Measurements from ENCODE around the gene VTI1A.

Gene VTI1A

DNA sequence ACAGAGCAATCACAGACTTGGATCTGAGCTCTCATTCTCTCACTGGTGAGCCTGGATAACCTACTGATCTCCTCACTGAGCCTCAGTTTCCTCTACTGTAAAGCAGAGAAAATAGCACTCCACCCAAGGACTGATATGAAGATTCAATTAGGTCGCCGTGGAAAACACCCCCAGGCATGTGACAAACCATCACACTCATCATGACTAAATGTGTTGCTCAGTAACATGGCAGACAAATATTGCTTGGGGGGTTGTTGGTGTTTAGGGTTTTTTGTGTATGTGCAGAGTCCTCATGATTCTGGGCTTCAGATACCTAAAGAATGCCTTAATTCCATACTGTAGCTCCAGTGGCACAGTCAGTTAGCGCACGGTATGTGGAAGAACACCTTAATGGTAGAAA, 380.9 kb downstream of the VTI1A start:
- H3K4me1 ChIP-seq (ENCODE audit: insufficient read depth, low read length) = peaks cover 3% of the 10 kb centered on the region
- H3K36me3 ChIP-seq (ENCODE audit: insufficient read depth, low read length) = no peaks in the 10 kb centered on the region
- no peak overlapping the region for H2AFZ ChIP-seq (ENCODE audit: low read depth, low read length)
- H3K9me3 ChIP-seq (ENCODE audit: low read length) = no peaks in the 10 kb centered on the region
- no peak overlapping the region for H3K4me3 ChIP-seq (ENCODE audit: low read length)
- no peaks in the 10 kb centered on the region for H3K27me3 ChIP-seq (ENCODE audit: insufficient read depth, low read length)

DNA sequence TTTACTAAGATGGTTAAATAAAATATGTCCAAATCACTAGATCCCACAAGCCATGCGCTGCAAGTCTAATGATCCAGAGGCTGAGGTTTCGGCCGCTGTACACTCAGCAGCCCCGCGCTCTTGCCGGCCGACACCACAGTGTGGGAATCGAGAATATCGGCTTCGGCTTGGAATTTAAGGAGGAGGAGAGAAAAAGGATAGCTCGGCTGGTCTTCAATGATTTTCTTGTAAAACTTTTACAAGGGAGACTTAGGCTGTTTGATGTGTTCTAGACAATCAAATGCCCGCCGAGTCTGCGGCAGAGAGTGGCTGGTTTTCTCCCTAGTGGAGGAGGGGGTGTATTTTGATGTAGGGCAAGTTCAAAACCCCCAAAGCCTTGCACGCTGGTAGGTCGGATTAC, 384.8 kb downstream of the VTI1A start:
- no peak overlapping the region for H3K4me3 ChIP-seq (ENCODE audit: low read length)
- no peaks in the 10 kb centered on the region for H3K9me3 ChIP-seq (ENCODE audit: low read length)
- no peaks in the 10 kb centered on the region for H3K27me3 ChIP-seq (ENCODE audit: insufficient read depth, low read length)
- no peaks in the 10 kb centered on the region for H3K36me3 ChIP-seq (ENCODE audit: insufficient read depth, low read length)
- no peak overlapping the region for H2AFZ ChIP-seq (ENCODE audit: low read depth, low read length)
- peaks cover 23% of the 10 kb centered on the region for H3K4me1 ChIP-seq (ENCODE audit: insufficient read depth, low read length)

DNA sequence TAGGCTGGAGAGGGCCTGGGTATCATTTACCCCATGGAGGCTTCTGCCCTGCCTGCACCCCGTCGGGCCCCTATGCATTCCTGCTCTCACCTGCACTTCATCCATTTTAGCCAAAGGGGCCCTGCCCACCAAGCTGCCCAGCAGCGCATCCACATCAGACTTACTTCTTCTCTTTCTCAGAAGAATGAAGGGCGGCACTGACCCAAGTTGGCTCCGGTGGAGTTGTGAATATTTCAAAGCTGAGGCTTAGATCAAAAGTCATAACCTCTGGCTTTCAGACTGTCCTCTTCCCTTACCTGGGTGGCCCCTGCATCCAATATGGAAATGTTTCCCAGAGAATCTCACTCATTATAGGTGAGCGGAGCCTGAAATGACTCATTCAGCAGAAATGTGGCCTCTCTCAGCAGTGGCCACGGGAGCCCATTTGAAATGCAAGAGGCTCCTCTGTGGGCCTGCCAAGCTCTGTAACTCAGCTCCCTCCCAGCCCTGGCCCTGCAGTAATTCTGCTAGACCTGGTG, 385.4 kb downstream of the VTI1A start:
- Histone ChIP-seq H3K4me3 (ENCODE audit: low read length) (no peak overlapping the region), H3K36me3 (ENCODE audit: insufficient read depth, low read length) (no peaks in the 10 kb centered on the region), H2AFZ (ENCODE audit: low read depth, low read length) (no peak overlapping the region), H3K4me1 (ENCODE audit: insufficient read depth, low read length) (peaks cover 23% of the 10 kb centered on the region), H3K9me3 (ENCODE audit: low read length) (no peaks in the 10 kb centered on the region), H3K27me3 (ENCODE audit: insufficient read depth, low read length) (no peaks in the 10 kb centered on the region)

DNA sequence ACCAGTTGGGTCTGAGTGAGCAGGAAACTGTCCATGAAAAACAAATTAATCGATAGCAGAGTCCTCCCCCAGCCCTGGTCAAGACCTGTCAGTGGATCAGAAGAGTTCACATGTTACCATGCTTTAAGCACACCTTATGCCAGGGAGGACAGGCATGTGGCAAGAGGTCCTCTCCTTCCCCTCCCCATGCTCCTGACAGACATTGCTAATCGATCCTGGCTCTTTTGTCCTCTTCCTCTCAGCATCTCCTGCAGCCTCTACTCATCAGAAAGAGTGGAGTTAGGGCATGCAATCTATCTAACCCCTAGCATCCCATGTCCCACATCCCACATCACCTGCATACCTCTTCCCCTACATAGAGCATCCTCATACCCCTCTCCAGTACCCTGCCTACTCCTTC, 385.9 kb downstream of the VTI1A start:
- Histone ChIP-seq H3K27me3 (ENCODE audit: insufficient read depth, low read length) (no peaks in the 10 kb centered on the region), H2AFZ (ENCODE audit: low read depth, low read length) (no peak overlapping the region), H3K4me1 (ENCODE audit: insufficient read depth, low read length) (peaks cover 23% of the 10 kb centered on the region), H3K9me3 (ENCODE audit: low read length) (no peaks in the 10 kb centered on the region), H3K4me3 (ENCODE audit: low read length) (no peak overlapping the region), H3K36me3 (ENCODE audit: insufficient read depth, low read length) (no peaks in the 10 kb centered on the region)

DNA sequence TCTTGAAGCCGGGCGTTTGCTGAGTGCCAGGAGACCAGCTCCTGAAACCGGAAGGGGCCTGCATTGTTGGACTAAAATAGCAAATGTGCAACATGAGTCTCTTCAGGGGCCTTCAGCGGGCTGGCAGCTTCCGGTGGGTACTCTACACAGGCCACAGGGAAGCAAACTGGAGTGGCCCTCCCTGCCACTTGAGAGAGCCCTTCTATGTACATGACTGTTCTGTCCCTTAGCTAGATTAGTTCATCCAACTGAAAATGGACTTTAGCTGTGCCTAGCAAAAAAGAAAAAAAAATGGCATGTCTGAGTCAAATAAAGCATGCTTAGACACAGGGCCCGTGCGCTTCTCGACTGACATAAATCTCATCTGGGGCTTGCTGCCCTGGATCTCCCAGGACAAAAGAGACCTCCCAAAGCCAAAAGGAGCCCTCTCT, 387.8 kb downstream of the VTI1A start:
- Histone ChIP-seq H3K4me3 (ENCODE audit: low read length) (peak overlapping the region; percentile 5), H3K9me3 (ENCODE audit: low read length) (no peaks in the 10 kb centered on the region), H3K4me1 (ENCODE audit: insufficient read depth, low read length) (peaks cover 31% of the 10 kb centered on the region), H3K27me3 (ENCODE audit: insufficient read depth, low read length) (no peaks in the 10 kb centered on the region), H3K36me3 (ENCODE audit: insufficient read depth, low read length) (no peaks in the 10 kb centered on the region), H2AFZ (ENCODE audit: low read depth, low read length) (peak overlapping the region; percentile 7)

DNA sequence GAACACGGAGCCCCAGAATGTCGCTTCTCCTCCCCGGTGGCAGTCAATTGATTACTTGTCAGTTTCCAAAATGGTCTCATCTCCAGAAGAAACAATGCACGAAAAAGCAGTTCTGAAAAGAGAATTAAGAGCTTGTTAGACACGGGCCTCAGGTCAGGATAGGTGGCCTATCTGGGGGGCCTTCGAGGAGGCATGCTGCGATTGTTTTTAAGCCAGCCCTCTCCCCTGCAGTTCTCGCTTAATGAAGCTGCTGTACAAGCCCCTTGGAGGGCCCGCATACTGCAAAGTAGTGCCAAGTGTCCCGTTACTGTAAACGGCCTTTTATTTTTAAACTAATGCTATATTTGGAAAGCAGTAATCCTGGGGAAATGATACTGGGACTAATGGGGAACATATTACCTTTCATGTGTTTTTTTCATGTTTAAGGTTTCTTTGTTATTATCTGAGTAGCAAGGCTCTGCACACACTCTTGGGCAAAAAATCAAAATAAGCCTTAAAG, 388.3 kb downstream of the VTI1A start:
- no peaks in the 10 kb centered on the region for H3K9me3 ChIP-seq (ENCODE audit: low read length)

DNA sequence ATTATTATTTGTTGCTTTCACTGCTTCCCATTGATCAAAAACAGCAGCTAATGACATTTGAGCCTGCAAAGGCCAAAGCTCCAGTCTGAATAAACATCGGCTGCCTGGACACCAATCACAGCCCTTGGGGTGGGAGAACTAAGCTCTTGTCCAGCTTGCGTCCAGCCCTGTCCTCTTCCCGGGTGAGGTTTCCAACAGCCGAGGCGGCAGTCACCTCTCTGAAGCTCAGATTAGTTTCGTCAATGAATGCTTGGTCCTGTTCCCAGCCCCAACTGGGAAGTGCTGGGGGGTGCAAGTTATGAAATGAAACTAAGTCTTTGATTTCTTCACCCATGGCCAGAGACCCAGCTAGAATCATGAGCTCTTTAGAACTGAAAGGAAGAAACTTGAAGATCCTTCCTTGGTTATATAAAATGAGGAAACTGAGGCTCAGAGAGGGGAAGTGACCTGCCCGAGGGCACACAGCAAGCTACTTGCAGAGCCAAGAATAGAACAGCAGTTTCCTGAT, 389.0 kb downstream of the VTI1A start:
- Histone ChIP-seq H3K9me3 (ENCODE audit: low read length) (peaks cover 4% of the 10 kb centered on the region), H3K36me3 (ENCODE audit: insufficient read depth, low read length) (no peaks in the 10 kb centered on the region), H3K27me3 (ENCODE audit: insufficient read depth, low read length) (no peaks in the 10 kb centered on the region), H3K4me3 (ENCODE audit: low read length) (no peak overlapping the region), H2AFZ (ENCODE audit: low read depth, low read length) (no peak overlapping the region), H3K4me1 (ENCODE audit: insufficient read depth, low read length) (peaks cover 31% of the 10 kb centered on the region)

More for the DNA sequence above, 388.3 kb downstream of the VTI1A start:
- Histone ChIP-seq H2AFZ (ENCODE audit: low read depth, low read length) (peak overlapping the region; percentile 7), H3K27me3 (ENCODE audit: insufficient read depth, low read length) (no peaks in the 10 kb centered on the region), H3K36me3 (ENCODE audit: insufficient read depth, low read length) (no peaks in the 10 kb centered on the region), H3K4me1 (ENCODE audit: insufficient read depth, low read length) (peaks cover 31% of the 10 kb centered on the region), H3K4me3 (ENCODE audit: low read length) (peak overlapping the region; percentile 5)

DNA sequence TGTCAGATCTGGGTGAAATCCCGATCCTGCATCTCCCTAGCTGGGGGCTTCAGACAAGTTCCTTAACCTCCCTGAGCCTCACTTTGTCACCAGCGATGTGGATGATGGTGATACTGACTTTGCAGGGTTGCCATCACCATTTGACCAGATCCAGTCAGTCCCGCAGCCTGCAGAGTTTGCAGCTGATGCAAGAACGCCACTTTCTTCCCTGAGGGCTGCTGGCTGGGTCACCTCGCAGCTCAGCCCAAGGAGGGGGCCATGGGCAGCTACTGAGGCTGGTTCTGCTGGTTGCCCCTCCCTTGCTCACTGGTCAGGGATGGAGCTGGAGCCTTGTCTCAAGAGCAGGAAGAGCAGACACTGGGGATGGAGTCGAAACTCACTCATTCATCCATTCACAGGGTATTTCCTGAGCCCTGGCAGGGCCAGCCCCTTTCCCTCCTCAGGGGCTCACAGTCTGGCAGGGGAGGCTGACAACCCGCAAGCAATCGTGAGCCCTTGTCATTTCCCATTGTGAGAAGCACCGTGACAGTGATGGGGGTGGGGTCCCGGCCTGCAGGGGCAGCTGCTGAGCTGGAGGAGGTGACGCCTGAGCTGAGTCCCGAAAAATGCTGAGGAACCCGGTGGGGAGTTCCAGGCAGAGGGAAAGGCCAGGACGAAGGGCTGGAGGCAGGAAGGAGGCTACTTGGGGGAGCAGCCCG, 391.9 kb downstream of the VTI1A start:
- Histone ChIP-seq H3K27me3 (ENCODE audit: insufficient read depth, low read length) (no peaks in the 10 kb centered on the region), H2AFZ (ENCODE audit: low read depth, low read length) (no peak overlapping the region), H3K36me3 (ENCODE audit: insufficient read depth, low read length) (no peaks in the 10 kb centered on the region), H3K4me3 (ENCODE audit: low read length) (no peak overlapping the region), H3K4me1 (ENCODE audit: insufficient read depth, low read length) (peaks cover 26% of the 10 kb centered on the region), H3K9me3 (ENCODE audit: low read length) (peaks cover 4% of the 10 kb centered on the region)

DNA sequence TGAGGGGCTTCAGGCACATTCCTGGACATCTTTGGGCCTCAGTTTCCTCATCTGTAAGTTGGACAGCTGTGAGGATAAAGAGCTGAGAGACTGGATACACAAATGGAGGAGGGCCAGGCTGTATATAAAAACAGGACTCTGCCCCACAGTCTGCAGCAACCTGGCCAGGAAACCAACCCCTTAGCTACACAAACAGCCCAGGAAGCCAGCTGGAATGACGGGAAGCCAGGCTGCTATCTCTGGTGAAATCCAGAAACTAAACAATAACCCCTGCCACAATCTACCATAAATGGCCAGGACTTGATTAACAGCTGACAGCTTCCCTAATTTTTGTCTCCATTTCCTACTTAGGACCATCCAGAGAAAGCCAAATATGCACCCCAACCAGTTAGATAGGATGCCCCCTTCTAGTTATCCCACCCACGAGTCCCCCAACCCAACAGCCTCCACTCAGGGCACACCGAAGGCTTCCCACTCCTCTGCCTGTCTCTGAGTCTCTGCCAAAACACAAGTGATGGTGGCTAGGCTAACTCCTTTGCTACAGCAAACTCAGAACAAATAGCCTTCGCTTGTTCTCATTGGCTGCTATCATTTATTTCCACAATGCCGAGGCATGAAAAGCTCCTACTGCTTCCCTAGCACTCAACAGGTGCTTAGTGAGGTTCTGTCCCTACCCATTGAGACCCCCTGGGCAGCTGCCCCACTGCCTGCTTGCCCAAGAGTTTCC, 393.1 kb downstream of the VTI1A start:
- Histone ChIP-seq H2AFZ (ENCODE audit: low read depth, low read length) (no peak overlapping the region), H3K4me3 (ENCODE audit: low read length) (no peak overlapping the region), H3K27me3 (ENCODE audit: insufficient read depth, low read length) (no peaks in the 10 kb centered on the region), H3K36me3 (ENCODE audit: insufficient read depth, low read length) (no peaks in the 10 kb centered on the region), H3K4me1 (ENCODE audit: insufficient read depth, low read length) (peaks cover 16% of the 10 kb centered on the region), H3K9me3 (ENCODE audit: low read length) (peaks cover 5% of the 10 kb centered on the region)

DNA sequence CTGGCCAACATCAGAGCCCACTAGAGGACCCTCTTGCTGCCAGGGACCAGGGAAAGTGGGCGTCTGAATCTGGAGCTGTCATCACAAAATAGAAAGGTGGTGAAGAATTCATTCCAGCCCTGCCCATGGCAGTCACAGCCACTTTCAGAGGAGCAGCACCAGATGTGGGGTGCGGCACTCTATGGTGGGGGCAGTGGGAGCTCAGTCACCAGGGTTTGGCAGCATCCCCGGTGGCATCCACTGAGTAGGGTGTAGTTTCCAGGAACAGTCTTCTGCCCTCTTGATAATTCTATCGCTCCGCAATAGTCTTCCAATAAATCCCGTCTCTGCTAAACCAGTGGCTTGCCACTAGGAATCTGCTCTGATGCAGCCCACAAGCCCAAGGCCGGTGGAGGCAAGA, 394.5 kb downstream of the VTI1A start:
- Histone ChIP-seq H3K4me1 (ENCODE audit: insufficient read depth, low read length) (peaks cover 7% of the 10 kb centered on the region), H3K4me3 (ENCODE audit: low read length) (no peak overlapping the region), H3K27me3 (ENCODE audit: insufficient read depth, low read length) (no peaks in the 10 kb centered on the region), H2AFZ (ENCODE audit: low read depth, low read length) (no peak overlapping the region), H3K9me3 (ENCODE audit: low read length) (peaks cover 6% of the 10 kb centered on the region), H3K36me3 (ENCODE audit: insufficient read depth, low read length) (no peaks in the 10 kb centered on the region)

DNA sequence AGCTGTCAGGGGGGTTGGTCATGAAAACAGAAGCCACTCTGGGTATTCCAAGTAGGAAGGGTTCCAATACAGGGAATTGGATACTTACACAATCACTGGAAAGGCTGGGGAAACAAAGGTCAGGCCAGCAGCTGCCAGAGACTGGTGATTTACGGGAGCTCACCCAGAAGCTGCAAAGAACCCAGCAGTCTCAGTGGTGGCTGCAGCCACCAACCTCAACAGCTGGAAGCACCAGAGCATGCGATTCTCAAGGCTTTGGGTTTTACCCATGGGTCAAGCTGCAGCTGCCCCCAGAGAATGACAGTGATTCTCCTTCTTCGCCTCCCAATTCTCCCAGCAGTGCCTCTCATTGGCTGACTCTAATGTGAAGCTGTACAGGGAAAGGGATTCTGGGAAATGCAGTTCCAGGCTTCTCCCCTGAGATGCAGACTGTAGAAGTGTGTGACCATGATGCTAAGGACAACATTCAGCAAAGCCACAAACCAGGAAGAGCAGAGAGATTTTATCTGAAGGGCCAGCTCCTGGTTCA, 395.9 kb downstream of the VTI1A start:
- Histone ChIP-seq H3K4me1 (ENCODE audit: insufficient read depth, low read length) (peaks cover 7% of the 10 kb centered on the region), H2AFZ (ENCODE audit: low read depth, low read length) (no peak overlapping the region), H3K4me3 (ENCODE audit: low read length) (no peak overlapping the region), H3K36me3 (ENCODE audit: insufficient read depth, low read length) (no peaks in the 10 kb centered on the region), H3K9me3 (ENCODE audit: low read length) (peaks cover 11% of the 10 kb centered on the region), H3K27me3 (ENCODE audit: insufficient read depth, low read length) (no peaks in the 10 kb centered on the region)

DNA sequence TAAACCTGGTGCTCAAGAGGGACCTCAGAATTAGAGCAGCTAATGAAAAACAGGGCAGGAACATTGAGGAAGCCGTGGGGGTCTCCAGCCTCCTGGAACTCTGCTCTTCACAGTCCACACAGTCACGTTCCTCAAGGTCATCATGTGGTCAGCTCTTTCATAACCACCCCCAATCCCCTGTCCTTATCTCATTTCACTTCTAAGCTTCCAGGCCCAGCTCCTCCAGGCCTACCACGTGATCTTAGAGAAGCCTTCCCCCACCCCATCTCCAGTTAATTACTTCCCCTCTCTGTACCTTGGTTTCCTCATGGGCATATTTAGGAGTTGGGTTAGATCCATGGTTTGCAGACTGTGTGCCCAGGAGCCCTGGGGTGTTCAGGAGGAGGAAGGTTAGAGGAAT, 396.6 kb downstream of the VTI1A start:
- Histone ChIP-seq H3K4me3 (ENCODE audit: low read length) (no peak overlapping the region), H3K36me3 (ENCODE audit: insufficient read depth, low read length) (no peaks in the 10 kb centered on the region), H3K4me1 (ENCODE audit: insufficient read depth, low read length) (peaks cover 7% of the 10 kb centered on the region), H2AFZ (ENCODE audit: low read depth, low read length) (no peak overlapping the region), H3K9me3 (ENCODE audit: low read length) (peaks cover 11% of the 10 kb centered on the region), H3K27me3 (ENCODE audit: insufficient read depth, low read length) (no peaks in the 10 kb centered on the region)

Measured in neuron (in vitro differentiated cells).